C4-2B (cell line): ENCODE measurements around the gene EXOG.

Experiments used
- CTCF ChIP-seq: fragments of 450-650 bp; conservative IDR thresholded peaks from 2 replicates; pipeline ENCODE4 v1.5.1; 2017; ENCODE audit warnings: mild to moderate bottlenecking
- ZFX ChIP-seq: fragments of 450-650 bp; IDR thresholded peaks from 2 replicates; pipeline ENCODE4 v1.6.1; 2017

DNA sequence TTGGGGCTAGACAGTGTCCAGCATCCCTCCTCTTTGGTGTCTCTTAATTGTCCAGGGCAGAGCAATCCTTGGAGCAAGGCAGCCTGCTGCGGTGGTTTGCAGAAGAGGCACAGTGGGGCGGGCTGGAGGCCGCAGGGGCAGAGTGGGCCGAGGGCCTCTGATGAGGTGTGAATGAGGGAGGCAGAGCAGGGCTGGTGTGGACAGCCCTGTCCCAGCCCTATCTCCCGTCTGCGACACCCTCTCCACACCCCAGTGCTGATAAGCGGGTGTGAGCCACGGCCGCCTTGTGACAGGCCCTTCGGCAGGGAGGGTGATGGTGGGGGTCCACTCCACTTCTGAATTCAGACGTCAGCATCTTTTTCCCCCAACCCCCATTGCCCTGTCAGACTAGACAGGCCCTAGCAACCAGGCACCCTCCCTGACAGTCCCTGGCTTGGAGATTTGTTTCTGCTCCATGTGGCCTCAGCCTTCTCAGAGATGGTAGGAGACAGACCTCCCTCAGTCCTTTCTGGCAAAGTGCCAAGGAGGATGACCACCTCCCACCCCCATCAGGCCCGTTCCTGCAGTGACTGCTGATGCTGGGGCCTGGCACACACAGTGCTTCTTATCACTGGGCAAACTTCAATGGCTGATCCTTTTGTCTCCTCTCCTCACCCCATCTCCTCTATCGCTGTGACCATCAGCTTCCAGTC is 37.3 kb downstream of the EXOG start:
- no peak for TF ChIP-seq CTCF
- TF ChIP-seq ZFX: no peak
